K562 (cell line): Measurements from ENCODE around the gene MGAT1. TPM values are rescaled to one million over a fixed set of nuclear protein-coding genes. Genes with fewer than 3 reads are reported as not detected.

Experiments
- BDP1 ChIP-seq: IDR thresholded peaks from 3 replicates; pipeline ENCODE4 v1.6.1; 2011; ENCODE audit not compliant: insufficient read length, insufficient read depth
- CBX1 ChIP-seq: sonication (generic); IDR thresholded peaks from 2 replicates; pipeline ENCODE4 v1.6.1; 2016; ENCODE audit warnings: antibody characterized with exemption, low read depth, mild to moderate bottlenecking
- CCNT2 ChIP-seq: IDR thresholded peaks from 2 replicates; pipeline ENCODE4 v1.6.1; 2011; ENCODE audit warnings: borderline replicate concordance, low read depth, mild to moderate bottlenecking, moderate library complexity, mixed read lengths, low read length; ENCODE audit not compliant: insufficient read length; ENCODE audit errors: extremely low read depth
- KDM1A ChIP-seq, 2 experiments: fragments of 450-650 bp; IDR thresholded peaks; 2 replicates each; pipeline ENCODE4 v1.6.1; 2016; ENCODE audit warnings: mild to moderate bottlenecking in 2 of 2
- KDM5B ChIP-seq: fragments of 200-600 bp; sonication (generic); IDR thresholded peaks from 2 replicates; pipeline ENCODE4 v1.6.1; 2012; ENCODE audit warnings: low read depth, mild to moderate bottlenecking, moderate library complexity, low read length, control low read depth, inconsistent platforms; ENCODE audit not compliant: insufficient replicate concordance
- KLF16 ChIP-seq: IDR thresholded peaks from 2 replicates; pipeline ENCODE4 v1.6.1; 2016; ENCODE audit warnings: antibody characterized with exemption
- MBD1 ChIP-seq: fragments of 250-450 bp; sonication (Bioruptor Pico); IDR thresholded peaks from 2 replicates; pipeline ENCODE4 v1.8.0; 2022; ENCODE audit warnings: inconsistent platforms
- MCM5 ChIP-seq: fragments of 450-650 bp; IDR thresholded peaks from 2 replicates; pipeline ENCODE4 v1.6.1; 2016; ENCODE audit warnings: low read depth
- MEF2A ChIP-seq: IDR thresholded peaks from 2 replicates; pipeline ENCODE4 v1.6.1; 2011; ENCODE audit warnings: low read depth, mild to moderate bottlenecking, low read length, moderate library complexity; ENCODE audit not compliant: control insufficient read depth
- MNT ChIP-seq, 2 experiments: fragments of 450-650 bp; conservative IDR thresholded peaks; 2 replicates each; pipeline ENCODE4 v1.6.1; 2017; ENCODE audit warnings: mild to moderate bottlenecking in 2 of 2, moderate library complexity in 2 of 2
- NONO ChIP-seq, 2 experiments: fragments of 200-400 bp in 1 of 2; fragments of 450-650 bp in 1 of 2; formaldehyde crosslinking in 1 of 2; IDR thresholded peaks; 2 replicates each; pipeline ENCODE4 v1.6.1; 2017; ENCODE audit warnings: low read depth in 2 of 2, mild to moderate bottlenecking in 2 of 2, moderate library complexity in 2 of 2, low read length in 1 of 2
- OTX1 ChIP-seq: fragments of 450-650 bp; formaldehyde crosslinking; IDR thresholded peaks from 2 replicates; pipeline ENCODE4 v1.4.0; 2022; ENCODE audit warnings: mild to moderate bottlenecking
- SAP30 ChIP-seq: fragments of 200-600 bp; sonication (generic); IDR thresholded peaks from 2 replicates; pipeline ENCODE4 v1.6.1; 2012; ENCODE audit warnings: borderline replicate concordance, low read depth, mild to moderate bottlenecking, moderate library complexity, low read length, control low read depth, inconsistent platforms; ENCODE audit not compliant: insufficient read depth, poor library complexity, severe bottlenecking
- SIN3B ChIP-seq: fragments of 450-650 bp; IDR thresholded peaks from 2 replicates; pipeline ENCODE4 v1.6.1; 2017; ENCODE audit warnings: low read depth, mild to moderate bottlenecking, moderate library complexity
- STAT5B ChIP-seq: fragments of 250-450 bp; sonication (Bioruptor Pico); IDR thresholded peaks from 2 replicates; pipeline ENCODE4 v1.8.0; 2021; ENCODE audit warnings: mild to moderate bottlenecking, inconsistent platforms
- TAF1 ChIP-seq: IDR thresholded peaks from 2 replicates; pipeline ENCODE4 v1.6.1; 2011; ENCODE audit warnings: mild to moderate bottlenecking, low read length, moderate library complexity; ENCODE audit not compliant: insufficient read depth, control insufficient read depth, severe bottlenecking; ENCODE audit errors: extremely low read depth
- ZBTB43 ChIP-seq: sonication (generic); formaldehyde crosslinking; IDR thresholded peaks from 2 replicates; pipeline ENCODE4 v1.8.0; 2023; ENCODE audit warnings: mild to moderate bottlenecking, missing genetic modification reagents
- ZEB2 ChIP-seq: fragments of 450-650 bp; IDR thresholded peaks from 2 replicates; pipeline ENCODE4 v1.6.1; 2016
- ZFX ChIP-seq: sonication (generic); formaldehyde crosslinking; IDR thresholded peaks from 2 replicates; pipeline ENCODE4 v1.8.0; 2022; ENCODE audit warnings: mild to moderate bottlenecking, missing genetic modification reagents, moderate library complexity
- ZNF12 ChIP-seq: sonication (generic); formaldehyde crosslinking; IDR thresholded peaks from 2 replicates; pipeline ENCODE4 v1.4.0; 2020; ENCODE audit warnings: mild to moderate bottlenecking, missing genetic modification reagents
- ZNF133 ChIP-seq: fragments of 250-450 bp; sonication (Bioruptor Pico); IDR thresholded peaks from 2 replicates; pipeline ENCODE4 v1.4.0; 2020; ENCODE audit warnings: mild to moderate bottlenecking
- ZNF175 ChIP-seq: fragments of 200-800 bp; sonication (Bioruptor generic); IDR thresholded peaks from 2 replicates; pipeline ENCODE4 v1.6.1; 2016; ENCODE audit warnings: low read depth, mild to moderate bottlenecking, missing genetic modification characterization, missing compliant biosample characterization
- ZNF717 ChIP-seq: fragments of 250-450 bp; sonication (Bioruptor Pico); IDR thresholded peaks from 2 replicates; pipeline ENCODE4 v1.5.0; 2021
- ZSCAN29 ChIP-seq: fragments of 450-650 bp; IDR thresholded peaks from 2 replicates; pipeline ENCODE4 v1.6.1; 2017
- ZZZ3 ChIP-seq: fragments of 450-650 bp; IDR thresholded peaks from 2 replicates; pipeline ENCODE4 v1.6.1; 2016; ENCODE audit warnings: antibody characterized with exemption, mild to moderate bottlenecking, moderate library complexity
- polyA plus RNA-seq, 8 experiments: library from polyadenylated mRNA; depleted of rRNA in 4 of 8; stranded (reverse) in 5 of 8; unstranded in 3 of 8; fragments of >200 nt; fragmentation: Nextera tagmentation in 2 of 8; fragmentation: Illumina TruSeq in 1 of 8; extraction: Ambion mirVana in 2 of 8; extraction: Trizol in 1 of 8; gene quantifications; 2 replicates each; pipeline versions ENCODE4 v1.2.1 to v1.2.3, GENCODE V29; 2011 to 2014; ENCODE audit warnings: inconsistent platforms in 1 of 8, missing spikeins in 1 of 8
- total RNA-seq, 7 experiments: library from RNA; depleted of rRNA in 6 of 7; stranded (reverse); fragments of >200 nt in 6 of 7; fragmentation: Illumina TruSeq in 2 of 7; extraction: Trizol in 2 of 7; gene quantifications; 2 replicates each; pipeline versions ENCODE4 v1.2.1 to v1.2.3, GENCODE V29; 2011 to 2021; ENCODE audit warnings: low replicate concordance in 1 of 7

The MGAT1 gene
- total and polyA plus RNA-seq, 9 of the 15 experiments (the other 6 are each of a cell fraction or from before 2014, with no cell fraction given), result 3.9 to 82.7 (median 44.5) TPM

GRCh38 chr5:180804129-180804618 lies 1.6 kb upstream of the MGAT1 start (continued):
- TF ChIP-seq MNT (conservative IDR thresholded peaks at IDR 0.05) (peak in 1 of 2 experiments; percentile 10; a peak in 1 of 4 replicates), SIN3B (no peak), KDM1A (IDR thresholded peaks at IDR 0.05) (peak; percentile 77 to 88), KLF16 (no peak), MBD1 (CRISPR knock-in tag) (no peak), ZNF175 (CRISPR knock-in tag) (no peak), ZFX (no peak), KDM5B (no peak), NONO (IDR thresholded peaks at IDR 0.05; ENCODE audit: low read depth in 2 of 2, low read length in 1 of 2) (no peak), ZSCAN29 (no peak), ZZZ3 (no peak), TAF1 (no peak), ZNF12 (0 out of 2 replicates have a peak, but pooled peaks have one; percentile 25), STAT5B (no peak), ZNF717 (no peak), ZNF133 (CRISPR knock-in tag) (no peak), MEF2A (no peak), CBX1 (peak; percentile 69), ZEB2 (no peak), MCM5 (no peak), OTX1 (CRISPR knock-in tag) (no peak), ZBTB43 (CRISPR knock-in tag) (no peak), BDP1 (no peak), CCNT2 (no peak), SAP30 (no peak)
